ENCODE results near the gene MAP3K20. TPM values are rescaled to one million over a fixed set of nuclear protein-coding genes. Genes with fewer than 3 reads are reported as not detected.
A peak's percentile ranks its signal among the peaks of the same experiment; 100 is the strongest.

MAP3K20 gene
- total RNA-seq, 3 donors from 2014 or later, result 5.9 to 8.6 (median 6.8) TPM

DNA sequence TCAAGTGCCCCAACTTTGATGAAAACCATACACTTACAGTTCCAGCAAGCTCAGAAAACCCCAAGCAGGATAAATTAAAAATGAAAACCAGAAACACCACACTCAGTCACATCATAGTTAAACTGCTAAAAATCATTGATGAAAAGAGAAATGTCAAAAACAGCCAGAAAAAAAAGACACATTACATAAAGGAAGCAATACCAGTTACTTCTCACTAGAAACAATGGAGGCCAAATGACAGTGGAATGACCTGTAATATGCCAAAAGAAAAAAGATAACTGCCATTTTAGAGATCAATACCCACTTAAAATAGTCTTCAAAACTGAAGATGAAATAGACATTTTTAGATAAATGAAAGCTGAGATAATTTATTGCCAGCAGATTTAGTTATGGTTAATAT is 66.0 kb downstream of the MAP3K20 start:
- Mint-ChIP-seq H3K27me3 (ENCODE audit: low read depth) (peaks cover 3% of the 10 kb centered on the region), H3K36me3 (ENCODE audit: insufficient read depth) (peaks cover 4% of the 10 kb centered on the region), H3K9me3 (peaks cover 7% of the 10 kb centered on the region), H3K4me1 (ENCODE audit: low read depth) (peaks cover 12% of the 10 kb centered on the region), H3K4me3 (no peak overlapping the region)
- ATAC-seq, result no peak
- no peak for DNase-seq

DNA sequence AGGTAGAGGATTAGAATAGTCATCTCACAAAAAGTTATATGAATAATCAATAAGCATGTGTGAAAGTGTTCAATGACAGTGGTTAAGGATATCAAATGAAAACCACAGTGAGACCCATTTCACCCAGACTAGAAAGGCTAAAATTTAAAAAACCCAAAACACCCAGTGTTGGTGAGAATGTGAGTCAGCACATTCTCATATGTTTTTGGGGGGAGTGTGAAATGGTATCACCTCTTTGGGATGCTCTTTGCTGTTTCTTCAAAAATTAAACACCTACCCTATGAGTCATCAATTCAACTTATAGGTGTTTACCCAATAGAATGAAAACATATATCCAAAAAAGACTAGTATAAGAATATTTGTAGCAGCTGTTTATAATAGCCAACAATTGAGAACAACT is 69.8 kb downstream of the MAP3K20 start:
- H3K27me3 Mint-ChIP-seq (ENCODE audit: low read depth), result peaks cover 5% of the 10 kb centered on the region
- ATAC-seq (peak; percentile 67 to 70), DNase-seq (no peak)
- H3K4me1 Mint-ChIP-seq (ENCODE audit: low read depth), result peaks cover 16% of the 10 kb centered on the region
- H3K4me3 Mint-ChIP-seq, result no peak overlapping the region
- H3K9me3 Mint-ChIP-seq, result peaks cover 11% of the 10 kb centered on the region
- peaks cover 7% of the 10 kb centered on the region for H3K36me3 Mint-ChIP-seq (ENCODE audit: insufficient read depth)

DNA sequence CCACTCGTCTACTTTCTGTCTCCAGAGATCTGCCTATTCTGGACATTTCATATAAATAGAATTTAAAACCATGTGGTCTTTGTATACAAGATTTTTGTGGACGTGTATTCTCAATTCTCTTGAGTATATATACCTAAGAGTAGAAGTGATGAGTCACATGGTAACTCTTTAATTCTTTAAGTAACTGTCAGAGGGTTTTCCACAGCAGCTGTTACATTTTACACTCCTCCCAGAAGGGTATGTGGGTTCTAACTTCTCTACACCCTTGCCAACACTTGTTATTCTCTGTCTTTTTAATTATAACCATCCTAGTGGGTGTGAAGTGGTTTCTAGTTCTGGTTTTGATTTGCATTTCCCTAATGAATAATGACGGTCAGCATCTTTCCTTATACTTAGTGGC is 70.9 kb downstream of the MAP3K20 start:
- Mint-ChIP-seq H3K9me3 (peaks cover 5% of the 10 kb centered on the region), H3K36me3 (ENCODE audit: insufficient read depth) (peaks cover 3% of the 10 kb centered on the region), H3K4me3 (no peak overlapping the region), H3K27me3 (ENCODE audit: low read depth) (peaks cover 1% of the 10 kb centered on the region), H3K4me1 (ENCODE audit: low read depth) (peaks cover 20% of the 10 kb centered on the region)
- peak in 1 of 2 donors; percentile 26 for ATAC-seq
- DNase-seq, result no peak

DNA sequence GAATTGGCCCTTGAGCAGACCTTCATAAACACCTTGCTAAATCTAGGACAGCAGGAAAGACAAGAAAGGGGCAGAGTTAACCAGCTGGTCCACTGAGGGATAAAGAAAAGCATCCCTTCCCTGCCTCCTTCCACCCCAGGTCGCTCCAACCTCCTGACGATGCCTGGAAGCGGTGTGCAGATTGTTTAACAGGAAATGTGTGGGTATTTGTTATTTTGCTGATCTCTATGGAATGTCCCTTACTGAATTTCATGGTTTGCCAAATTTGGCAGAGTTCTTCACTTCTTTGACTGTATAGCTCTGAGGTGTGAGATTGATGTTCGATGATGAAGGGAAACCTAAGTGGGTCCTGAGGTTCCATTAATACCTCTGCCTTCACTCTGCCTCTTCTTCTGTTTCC is 72.9 kb downstream of the MAP3K20 start:
- peaks cover 28% of the 10 kb centered on the region for H3K4me1 Mint-ChIP-seq (ENCODE audit: low read depth)
- H3K27me3 Mint-ChIP-seq (ENCODE audit: low read depth), result peaks cover 1% of the 10 kb centered on the region

DNA sequence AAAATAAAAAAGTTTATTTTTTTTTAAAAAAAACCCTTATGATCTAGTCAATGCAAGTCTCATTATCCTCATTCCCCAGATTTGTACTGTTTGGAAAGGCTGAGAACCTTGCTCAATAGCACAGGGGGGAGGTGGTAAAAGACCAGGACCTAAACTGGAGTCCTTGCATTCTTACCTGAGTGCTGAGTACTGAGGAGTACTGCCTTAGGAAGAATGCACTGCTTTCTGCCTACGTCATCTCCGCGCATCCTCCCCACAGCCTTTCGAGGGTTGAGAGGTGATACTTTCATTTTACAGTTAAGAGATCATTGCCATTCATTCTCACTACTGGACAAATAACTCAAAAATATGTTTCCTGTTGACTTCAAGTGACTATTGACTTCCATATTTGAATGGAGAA is 73.8 kb downstream of the MAP3K20 start:
- H3K36me3 Mint-ChIP-seq (ENCODE audit: insufficient read depth), result peaks cover 3% of the 10 kb centered on the region
- H3K4me1 Mint-ChIP-seq (ENCODE audit: low read depth), result peaks cover 28% of the 10 kb centered on the region
- peak; percentile 49 to 68 for ATAC-seq
- peaks cover 1% of the 10 kb centered on the region for H3K27me3 Mint-ChIP-seq (ENCODE audit: low read depth)
- H3K9me3 Mint-ChIP-seq, result peaks cover 4% of the 10 kb centered on the region
- peak overlapping the region; percentile 31 for H3K4me3 Mint-ChIP-seq
- DNase-seq, result peak; percentile 5

More for the DNA sequence above, 72.9 kb downstream of the MAP3K20 start:
- Mint-ChIP-seq H3K36me3 (ENCODE audit: insufficient read depth) (peaks cover 3% of the 10 kb centered on the region), H3K9me3 (peaks cover 4% of the 10 kb centered on the region), H3K4me3 (no peak overlapping the region)
- DNase-seq (no peak), ATAC-seq (no peak)

DNA sequence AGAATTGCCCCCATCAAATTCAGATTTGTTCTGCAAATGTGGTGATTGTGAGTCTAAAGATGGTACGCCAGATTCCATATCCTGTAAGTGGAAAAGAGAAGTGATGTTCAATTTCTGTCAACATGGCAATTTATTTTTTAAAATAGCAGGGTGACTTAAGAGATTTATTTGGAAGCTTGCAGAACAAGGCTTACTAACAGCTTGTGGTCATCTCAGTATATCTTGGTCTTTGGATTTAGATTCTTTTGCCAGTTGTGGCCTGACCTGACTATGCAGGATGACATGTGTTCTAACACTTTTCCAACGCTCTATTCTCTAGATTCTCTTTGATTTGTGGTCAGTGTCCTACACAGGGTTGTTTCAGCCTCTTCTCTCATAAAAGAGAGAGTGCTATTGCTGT is 74.4 kb downstream of the MAP3K20 start:
- H3K36me3 Mint-ChIP-seq (ENCODE audit: insufficient read depth), result peaks cover 3% of the 10 kb centered on the region
- H3K4me3 Mint-ChIP-seq, result no peak overlapping the region
- peaks cover 28% of the 10 kb centered on the region for H3K4me1 Mint-ChIP-seq (ENCODE audit: low read depth)
- H3K27me3 Mint-ChIP-seq (ENCODE audit: low read depth), result peaks cover 1% of the 10 kb centered on the region
- DNase-seq (no peak), ATAC-seq (no peak)
- peaks cover 4% of the 10 kb centered on the region for H3K9me3 Mint-ChIP-seq

DNA sequence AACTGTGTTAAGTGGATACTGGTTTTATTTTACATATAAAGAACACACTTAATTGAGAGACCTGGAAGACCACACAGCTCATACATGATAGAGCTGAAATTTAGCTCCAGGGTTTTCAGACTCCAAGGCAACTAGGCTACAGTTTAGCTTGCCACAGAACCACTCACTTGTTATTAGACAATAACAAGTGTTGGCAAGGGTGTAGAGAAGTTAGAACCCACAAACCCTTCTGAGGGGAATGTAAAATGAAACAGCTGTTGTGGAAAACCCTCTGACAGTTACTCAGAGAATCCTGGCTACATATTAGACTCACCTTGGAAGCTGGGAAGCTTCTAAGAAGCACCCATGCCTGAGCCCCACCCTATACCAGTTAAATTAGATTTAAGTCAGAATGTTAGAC is 75.3 kb downstream of the MAP3K20 start:
- peaks cover 3% of the 10 kb centered on the region for H3K36me3 Mint-ChIP-seq (ENCODE audit: insufficient read depth)
- peaks cover 25% of the 10 kb centered on the region for H3K4me1 Mint-ChIP-seq (ENCODE audit: low read depth)
- peaks cover 1% of the 10 kb centered on the region for H3K27me3 Mint-ChIP-seq (ENCODE audit: low read depth)
- H3K4me3 Mint-ChIP-seq, result no peak overlapping the region
- peaks cover 4% of the 10 kb centered on the region for H3K9me3 Mint-ChIP-seq
- DNase-seq (no peak), ATAC-seq (no peak)

DNA sequence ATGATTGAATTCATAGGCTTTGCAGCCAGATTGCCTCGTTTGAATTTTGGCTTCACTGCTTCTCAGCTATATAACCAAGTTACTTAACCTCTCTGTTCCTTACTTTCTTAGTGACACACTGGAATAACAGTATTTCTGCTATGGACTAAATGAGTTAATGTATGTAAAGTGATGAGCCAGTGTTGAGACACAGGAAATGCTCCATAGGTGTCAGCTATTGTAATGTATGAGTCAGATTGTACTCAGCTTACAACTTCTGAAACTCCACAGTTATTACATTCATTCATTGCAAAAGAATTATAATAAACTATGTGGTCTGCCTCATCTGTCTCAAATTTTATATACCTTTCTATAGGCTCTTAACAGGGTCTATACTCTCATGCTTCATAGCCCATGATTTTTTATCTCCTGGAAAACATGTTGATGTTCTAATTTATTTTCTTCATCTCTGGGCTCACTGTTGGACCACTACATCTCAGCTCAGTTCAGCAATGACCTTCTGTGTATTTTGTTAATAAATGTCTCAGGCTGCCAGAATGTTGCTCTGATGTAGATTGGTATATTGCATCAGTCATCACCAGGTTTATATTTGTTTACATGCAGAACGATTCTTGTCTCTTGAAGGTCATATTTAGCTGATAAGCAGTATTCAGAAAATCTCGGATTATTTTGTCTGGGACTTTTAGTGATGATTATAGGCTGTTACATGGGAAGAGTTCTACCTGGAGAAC is 76.2 kb downstream of the MAP3K20 start:
- peaks cover 3% of the 10 kb centered on the region for H3K36me3 Mint-ChIP-seq (ENCODE audit: insufficient read depth)
- peaks cover 25% of the 10 kb centered on the region for H3K4me1 Mint-ChIP-seq (ENCODE audit: low read depth)
- peaks cover 4% of the 10 kb centered on the region for H3K9me3 Mint-ChIP-seq
- peaks cover 1% of the 10 kb centered on the region for H3K27me3 Mint-ChIP-seq (ENCODE audit: low read depth)
- peak; percentile 80 to 85 for ATAC-seq
- no peak overlapping the region for H3K4me3 Mint-ChIP-seq
- no peak for DNase-seq

DNA sequence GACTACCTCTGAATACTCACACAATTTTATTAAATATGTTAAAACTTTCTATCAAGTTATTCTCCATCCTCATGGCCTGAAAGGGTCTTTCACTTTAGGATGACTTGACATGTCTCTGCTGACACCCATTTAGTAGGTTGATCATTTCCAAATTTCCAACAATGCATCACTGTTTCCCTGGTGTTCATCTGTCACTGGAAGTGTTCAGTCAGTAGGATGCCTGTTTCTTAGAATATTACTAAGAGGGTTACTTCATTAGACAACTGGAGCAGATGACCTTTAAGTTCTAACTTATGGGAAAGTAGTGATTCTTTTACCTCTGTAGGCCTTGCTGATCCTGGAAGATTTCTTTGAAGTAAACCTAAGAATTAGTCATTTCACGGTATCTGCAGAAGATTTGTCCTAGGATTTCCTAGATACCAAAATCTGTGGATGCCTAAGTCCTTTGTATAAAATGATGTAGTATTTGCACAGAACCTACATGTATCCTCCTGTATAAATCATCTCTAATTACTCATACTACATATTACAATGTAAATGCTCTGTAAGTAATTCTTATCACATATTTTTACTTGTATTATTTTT is 77.7 kb downstream of the MAP3K20 start:
- peaks cover 4% of the 10 kb centered on the region for H3K9me3 Mint-ChIP-seq
- DNase-seq (no peak), ATAC-seq (no peak)
- H3K4me3 Mint-ChIP-seq, result no peak overlapping the region
- peaks cover 3% of the 10 kb centered on the region for H3K36me3 Mint-ChIP-seq (ENCODE audit: insufficient read depth)
- H3K27me3 Mint-ChIP-seq (ENCODE audit: low read depth), result peaks cover 1% of the 10 kb centered on the region
- H3K4me1 Mint-ChIP-seq (ENCODE audit: low read depth), result peaks cover 25% of the 10 kb centered on the region

DNA sequence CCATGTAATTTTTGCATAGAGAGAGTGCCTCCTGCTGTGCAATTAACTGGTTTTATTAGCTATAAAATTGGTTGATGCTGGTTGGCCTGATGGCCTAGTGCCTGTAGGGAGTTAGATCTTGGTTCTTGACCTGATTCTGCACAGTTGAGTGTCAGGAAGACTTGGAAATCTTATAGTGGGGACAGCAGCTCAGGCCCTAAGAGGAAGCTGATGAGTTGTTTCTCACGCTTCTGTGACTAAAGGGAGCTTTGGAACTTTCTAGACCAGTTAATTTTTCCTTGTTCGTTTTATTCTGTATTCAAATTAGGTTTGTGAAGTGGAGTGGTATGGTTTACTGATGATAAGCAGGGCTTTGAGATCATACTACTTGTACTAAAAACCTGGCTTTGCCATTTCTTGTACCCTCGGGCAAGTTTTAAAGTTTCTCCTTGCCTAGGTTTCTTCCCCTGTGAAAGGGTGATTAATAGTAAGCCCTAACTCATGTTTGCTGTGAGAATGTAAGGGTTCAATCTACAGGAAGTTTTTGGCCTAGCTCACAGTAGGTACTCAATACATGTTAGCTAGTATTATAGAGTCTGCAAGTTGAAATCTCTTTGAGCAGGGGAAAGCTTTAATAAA is 82.1 kb downstream of the MAP3K20 start:
- Mint-ChIP-seq H3K4me1 (ENCODE audit: low read depth) (no peaks in the 10 kb centered on the region), H3K4me3 (no peak overlapping the region), H3K9me3 (no peaks in the 10 kb centered on the region), H3K27me3 (ENCODE audit: low read depth) (no peaks in the 10 kb centered on the region), H3K36me3 (ENCODE audit: insufficient read depth) (no peaks in the 10 kb centered on the region)
- no peak for ATAC-seq
- DNase-seq, result no peak

DNA sequence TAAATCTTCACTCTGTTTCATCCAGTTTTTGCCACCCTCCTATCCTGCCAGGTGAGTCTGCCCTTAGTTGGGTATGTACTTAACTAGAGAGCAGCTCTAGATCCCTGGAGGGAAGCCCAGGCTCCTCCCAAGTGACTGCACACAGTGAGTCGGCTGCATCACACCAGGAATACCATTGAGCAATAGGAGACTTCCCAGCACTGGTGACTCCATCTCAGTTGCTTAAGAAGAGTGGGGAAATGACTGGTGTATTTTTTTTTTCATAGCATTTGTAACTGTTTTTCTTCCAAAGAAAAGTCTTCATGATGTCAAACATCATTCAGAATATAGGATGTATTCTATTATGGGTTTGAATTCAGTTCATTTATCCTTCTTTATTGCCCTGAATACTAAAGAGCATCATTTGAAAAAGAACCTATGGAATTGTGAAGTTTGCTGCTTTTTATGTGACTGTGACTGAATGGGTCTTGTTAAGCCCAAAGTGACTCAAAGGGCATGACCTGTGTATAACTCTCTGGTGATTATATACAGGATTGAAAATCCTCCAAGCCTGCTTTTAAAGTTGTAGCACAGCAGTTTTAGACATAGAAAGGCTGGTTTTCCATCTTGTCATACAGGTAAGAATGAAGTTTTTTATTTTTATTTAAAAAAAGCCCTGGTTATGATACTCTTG is 84.3 kb downstream of the MAP3K20 start:
- Mint-ChIP-seq H3K27me3 (ENCODE audit: low read depth) (no peaks in the 10 kb centered on the region), H3K36me3 (ENCODE audit: insufficient read depth) (no peaks in the 10 kb centered on the region), H3K4me3 (no peak overlapping the region), H3K4me1 (ENCODE audit: low read depth) (no peaks in the 10 kb centered on the region), H3K9me3 (peaks cover 7% of the 10 kb centered on the region)
- DNase-seq (no peak), ATAC-seq (no peak)

DNA sequence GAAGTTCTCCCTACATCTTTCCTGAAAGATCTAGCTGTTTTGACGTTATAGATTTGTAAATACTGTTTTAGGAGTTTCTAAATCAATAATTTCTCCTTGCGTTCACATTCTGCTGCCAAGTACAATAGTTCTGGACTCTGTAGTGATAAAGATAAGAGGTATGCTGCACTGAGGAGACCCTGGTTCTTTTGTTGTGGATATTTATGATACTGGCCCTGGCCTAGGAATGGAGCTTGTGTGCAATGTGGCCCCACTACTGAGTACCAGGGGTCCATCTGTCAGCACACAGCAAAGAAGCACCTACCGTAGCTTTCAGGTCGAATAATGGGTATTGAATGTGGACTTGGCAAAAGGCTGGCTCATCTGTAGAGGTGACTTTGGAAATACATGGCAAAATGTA is 85.0 kb downstream of the MAP3K20 start:
- H3K4me1 Mint-ChIP-seq (ENCODE audit: low read depth), result no peaks in the 10 kb centered on the region
- peaks cover 7% of the 10 kb centered on the region for H3K9me3 Mint-ChIP-seq
- DNase-seq (no peak), ATAC-seq (no peak)
- no peak overlapping the region for H3K4me3 Mint-ChIP-seq
- no peaks in the 10 kb centered on the region for H3K36me3 Mint-ChIP-seq (ENCODE audit: insufficient read depth)
- no peaks in the 10 kb centered on the region for H3K27me3 Mint-ChIP-seq (ENCODE audit: low read depth)

DNA sequence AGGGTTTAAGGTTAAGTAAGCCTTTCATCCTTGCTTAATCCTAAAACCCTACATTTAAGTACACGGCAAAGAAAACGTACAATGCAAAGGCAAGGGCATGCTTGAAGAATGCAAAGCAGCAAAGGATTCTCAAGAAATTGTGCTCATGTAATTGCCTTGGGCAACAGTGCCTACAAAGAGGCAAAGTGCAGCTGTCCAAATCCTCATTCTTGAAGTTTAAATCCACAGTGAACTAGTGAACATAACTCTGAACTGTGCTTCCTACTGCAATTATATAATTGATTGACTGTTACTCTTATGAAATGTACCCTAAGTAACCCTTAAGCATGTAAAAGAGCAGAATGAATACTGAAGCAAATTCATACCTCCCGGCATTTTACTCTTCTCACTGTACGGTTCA is 85.4 kb downstream of the MAP3K20 start:
- Mint-ChIP-seq H3K4me3 (no peak overlapping the region), H3K4me1 (ENCODE audit: low read depth) (no peaks in the 10 kb centered on the region), H3K9me3 (peaks cover 7% of the 10 kb centered on the region)

DNA sequence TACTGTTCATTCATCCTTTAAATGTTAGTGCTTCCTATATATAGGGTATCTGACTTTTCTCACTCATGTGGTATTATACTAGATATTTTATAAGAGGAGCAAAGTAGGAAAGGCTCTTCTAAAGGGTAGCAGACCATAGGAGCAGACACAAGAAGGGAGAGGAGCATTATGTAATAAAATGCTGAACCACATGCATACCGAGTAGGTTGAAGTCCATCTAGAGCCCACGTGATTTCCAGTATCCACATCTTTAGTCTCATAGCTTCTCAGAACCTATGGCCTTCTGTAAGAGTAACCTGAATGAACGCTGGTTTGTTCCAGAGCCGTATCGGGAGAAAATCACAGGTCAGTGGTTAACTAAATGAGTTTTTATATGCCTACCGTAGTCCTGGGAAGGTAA is 85.9 kb downstream of the MAP3K20 start:
- DNase-seq, result no peak
- Mint-ChIP-seq H3K27me3 (ENCODE audit: low read depth) (no peaks in the 10 kb centered on the region), H3K4me1 (ENCODE audit: low read depth) (no peaks in the 10 kb centered on the region), H3K9me3 (peaks cover 7% of the 10 kb centered on the region), H3K36me3 (ENCODE audit: insufficient read depth) (no peaks in the 10 kb centered on the region), H3K4me3 (no peak overlapping the region)
- ATAC-seq, result no peak

More for the DNA sequence above, 85.4 kb downstream of the MAP3K20 start:
- DNase-seq (no peak), ATAC-seq (no peak)
- no peaks in the 10 kb centered on the region for H3K36me3 Mint-ChIP-seq (ENCODE audit: insufficient read depth)
- no peaks in the 10 kb centered on the region for H3K27me3 Mint-ChIP-seq (ENCODE audit: low read depth)
